Endothelial cell of umbilical vein (primary cell): ENCODE data around the gene RPP40. TPM values are rescaled to one million over a fixed set of nuclear protein-coding genes. Genes with fewer than 3 reads are reported as not detected.

Source experiments
- BruUV-seq: library from RNA; stranded (reverse); fragments of 400-500 nt; replicated peaks from 2 replicates; lab custom pipeline; 2021; lab: Mats Ljungman, UMichigan
- CTCF ChIA-PET: fragments of 300-600, 350-600 bp; sonication (Branson Sonifier 250); formaldehyde crosslinking; loops from one replicate; lab custom pipeline; 2021; ENCODE audit warnings: antibody characterized with exemption, inconsistent platforms; lab: Charles Lee
- POLR2A ChIA-PET: fragments of 300-600, 350-600 bp; sonication (Branson Sonifier 250); formaldehyde crosslinking; loops from one replicate; lab custom pipeline; 2021; ENCODE audit warnings: antibody characterized with exemption, inconsistent platforms; lab: Charles Lee
- DNase-seq: peaks from one replicate; pipeline ENCODE4 v3.0.0-alpha.2; 2011; ENCODE audit warnings: low read depth, low spot score
- FAIRE-seq: peaks from 2 replicates; lab custom pipeline; 2011; peaks lifted over from hg19 to GRCh38; lab: Jason Lieb, UNC
- H2AFZ ChIP-seq: 2 replicates; pipeline ENCODE4 v1.6.0; 2012; ENCODE audit warnings: low read depth, low read length, control low read depth, inconsistent platforms
- H3K27ac ChIP-seq: 2 replicates; pipeline ENCODE4 v1.5.1; 2011; ENCODE audit warnings: low read depth, mild to moderate bottlenecking, control low read depth, low read length, moderate library complexity; ENCODE audit not compliant: insufficient read depth
- H3K27me3 ChIP-seq, 2 experiments: 2 replicates each; pipeline versions ENCODE4 v1.6.0 to v1.6.1; 2011; ENCODE audit warnings: low read length in 2 of 2, mixed read lengths in 1 of 2; ENCODE audit not compliant: control insufficient read depth in 2 of 2, insufficient read depth in 2 of 2
- H3K36me3 ChIP-seq, 2 experiments: 2 replicates in 1 of 2; 3 replicates in 1 of 2; pipeline ENCODE4 v1.5.1; 2011; ENCODE audit warnings: low read length in 2 of 2, mild to moderate bottlenecking in 1 of 2, moderate library complexity in 1 of 2; ENCODE audit not compliant: control insufficient read depth in 2 of 2, insufficient read depth in 2 of 2; ENCODE audit errors: extremely low read depth in 1 of 2
- H3K4me1 ChIP-seq: 3 replicates; pipeline ENCODE4 v1.5.1; 2011; ENCODE audit warnings: mild to moderate bottlenecking, low read length; ENCODE audit not compliant: control insufficient read depth, insufficient read depth; ENCODE audit errors: extremely low read depth
- H3K4me2 ChIP-seq: 2 replicates; pipeline ENCODE4 v1.6.1; 2011; ENCODE audit warnings: low read length, control low read depth, mixed read lengths; ENCODE audit not compliant: insufficient read depth
- H3K4me3 ChIP-seq, 3 experiments: fragments of 200-600 bp in 1 of 3; sonication (generic), shearing (Covaris generic) in 1 of 3; replicated peaks in 1 of 3; 2 replicates each; pipeline ENCODE4 v1.5.1; 2011 to 2016; ENCODE audit warnings: control low read depth in 3 of 3, low read length in 3 of 3, mild to moderate bottlenecking in 2 of 3, inconsistent platforms in 1 of 3, low read depth in 1 of 3, moderate library complexity in 1 of 3; ENCODE audit not compliant: insufficient read depth in 1 of 3
- H3K79me2 ChIP-seq: 2 replicates; pipeline ENCODE4 v1.6.0; 2012; ENCODE audit warnings: low read length, inconsistent platforms; ENCODE audit not compliant: control insufficient read depth, insufficient read depth
- H3K9ac ChIP-seq: replicated peaks from 2 replicates; pipeline ENCODE3; 2011; ENCODE audit warnings: low read length, control low read depth; ENCODE audit not compliant: insufficient read depth; ENCODE audit errors: extremely low read depth
- H3K9me1 ChIP-seq: replicated peaks from 3 replicates; pipeline ENCODE4 v1.6.0; 2011; ENCODE audit warnings: mild to moderate bottlenecking, low read length; ENCODE audit not compliant: control insufficient read depth, insufficient read depth; ENCODE audit errors: extremely low read depth
- H3K9me3 ChIP-seq: replicated peaks from 2 replicates; pipeline ENCODE4 v1.5.1; 2012; ENCODE audit warnings: low read length, inconsistent platforms; ENCODE audit not compliant: control insufficient read depth, insufficient read depth
- H4K20me1 ChIP-seq: replicated peaks from 2 replicates; pipeline ENCODE3; 2011; ENCODE audit warnings: mild to moderate bottlenecking, low read length; ENCODE audit not compliant: control insufficient read depth, insufficient read depth; ENCODE audit errors: extremely low read depth
- EZH2 ChIP-seq: IDR thresholded peaks from 2 replicates; pipeline ENCODE4 v1.6.1; 2012; ENCODE audit warnings: borderline replicate concordance, low read depth, mild to moderate bottlenecking, moderate library complexity, low read length, inconsistent platforms; ENCODE audit not compliant: severe bottlenecking
- FOS ChIP-seq: IDR thresholded peaks from 2 replicates; pipeline ENCODE4 v1.6.1; 2011; ENCODE audit warnings: mild to moderate bottlenecking, low read length, moderate library complexity, borderline replicate concordance; ENCODE audit not compliant: insufficient read depth
- GATA2 ChIP-seq: IDR thresholded peaks from 2 replicates; pipeline ENCODE4 v1.7.0; 2011; ENCODE audit warnings: low read depth, mild to moderate bottlenecking, moderate library complexity, mixed read lengths, low read length; ENCODE audit not compliant: insufficient read length, insufficient read depth
- JUN ChIP-seq: IDR thresholded peaks from 2 replicates; pipeline ENCODE4 v1.6.1; 2011; ENCODE audit warnings: borderline replicate concordance, low read depth; ENCODE audit not compliant: insufficient read length, insufficient read depth
- MAX ChIP-seq: IDR thresholded peaks from 2 replicates; pipeline ENCODE4 v1.6.1; 2011; ENCODE audit not compliant: insufficient read depth, insufficient read length
- MYC ChIP-seq: IDR thresholded peaks from one replicate; pipeline ENCODE4 v1.6.1; 2011; ENCODE audit warnings: mild to moderate bottlenecking, low read depth, low read length
- POLR2A ChIP-seq: IDR thresholded peaks from 2 replicates; pipeline ENCODE4 v1.6.1; 2012; ENCODE audit warnings: low read depth, mild to moderate bottlenecking, control low read depth, low read length
- POLR2AphosphoS5 ChIP-seq: IDR thresholded peaks from 2 replicates; pipeline ENCODE4 v1.6.1; 2012; ENCODE audit warnings: low read depth, mild to moderate bottlenecking, control low read depth, low read length, moderate library complexity; ENCODE audit not compliant: insufficient read depth
- dilution Hi-C: fragments of 300-500 bp; cut with MboI; formaldehyde crosslinking; loops from one replicate; pipeline ENCODE4 v1.15.0; 2019; ENCODE audit warnings: low sequenced_read_pairs; ENCODE audit not compliant: extremely low pct_ligation_motif_present
- intact Hi-C: fragments of 100-400 bp; cut with micrococcal nuclease; formaldehyde crosslinking; loops from one replicate; pipeline ENCODE4 v1.10.0; 2022
- polyA plus RNA-seq, 4 experiments: library from polyadenylated mRNA; depleted of rRNA in 3 of 4; stranded (reverse) in 3 of 4; unstranded in 1 of 4; fragments of >200 nt; gene quantifications; 2 replicates each; pipeline versions ENCODE4 v1.2.1 to v1.2.3, GENCODE V29; 2011 to 2012; ENCODE audit warnings: missing spikeins in 1 of 4
- total RNA-seq: library from RNA; stranded (reverse); gene quantifications from 2 replicates; pipeline ENCODE4 v1.2.3, GENCODE V29; 2021
- TF ChIP-seq, protein P1 (sequence below), 2 donors: IDR thresholded peaks; 1 replicate in 1 of 2; 2 replicates in 1 of 2; pipeline ENCODE4 v1.5.1; 2011; ENCODE audit warnings: low read length in 2 of 2, mild to moderate bottlenecking in 2 of 2, moderate library complexity in 2 of 2, control low read depth in 1 of 2, inconsistent platforms in 1 of 2, low read depth in 1 of 2; ENCODE audit not compliant: insufficient read depth in 1 of 2; ENCODE audit errors: extremely low read depth in 1 of 2

The RPP40 gene
- total and polyA plus RNA-seq, 2 donors (not counting 3 experiments of a cell fraction or from before 2014, with no cell fraction given) = 10.2 to 15.3 TPM

DNA sequence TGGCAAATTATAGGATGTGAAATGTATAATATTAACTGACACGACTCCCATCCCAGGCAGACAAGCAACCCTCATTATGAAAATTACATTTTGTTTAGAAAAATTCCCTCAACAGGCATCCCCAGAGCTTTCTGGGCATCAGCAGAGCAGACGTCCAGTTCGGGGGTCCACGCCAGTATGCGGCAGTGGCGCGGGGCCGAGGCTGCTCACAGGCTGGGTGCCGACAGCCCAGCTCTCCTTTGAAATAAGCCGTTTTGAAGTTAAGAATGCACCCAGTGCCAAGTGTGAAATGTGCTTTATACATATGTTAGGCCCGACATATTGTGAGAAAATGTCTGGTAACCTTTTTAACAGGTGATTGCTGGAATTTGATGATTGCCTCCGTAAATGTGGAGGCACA lies 50.4 kb downstream of the RPP40 start:
- H3K9me1 ChIP-seq = no peaks in the 10 kb centered on the region
- no peaks in the 10 kb centered on the region for H3K79me2 ChIP-seq
- intact Hi-C loops (no loop called here), dilution Hi-C loops (no loop called here)
- no peak overlapping the region for H3K4me2 ChIP-seq
- H3K9ac ChIP-seq = no peak overlapping the region
- H3K27ac ChIP-seq = no peak overlapping the region
- CTCF ChIA-PET = interaction anchor here (0.5 to 0.6 kb wide), 2 partner anchors 237 to 384 kb away, joined by 3 to 4 read pairs; no protein-coding TSS in a partner anchor
- TF ChIP-seq FOS (no peak), JUN (no peak), EZH2 (no peak), GATA2 (no peak), MAX (no peak), MYC (no peak), POLR2A (no peak), POLR2AphosphoS5 (no peak)
- TF ChIP-seq, protein P1, sequence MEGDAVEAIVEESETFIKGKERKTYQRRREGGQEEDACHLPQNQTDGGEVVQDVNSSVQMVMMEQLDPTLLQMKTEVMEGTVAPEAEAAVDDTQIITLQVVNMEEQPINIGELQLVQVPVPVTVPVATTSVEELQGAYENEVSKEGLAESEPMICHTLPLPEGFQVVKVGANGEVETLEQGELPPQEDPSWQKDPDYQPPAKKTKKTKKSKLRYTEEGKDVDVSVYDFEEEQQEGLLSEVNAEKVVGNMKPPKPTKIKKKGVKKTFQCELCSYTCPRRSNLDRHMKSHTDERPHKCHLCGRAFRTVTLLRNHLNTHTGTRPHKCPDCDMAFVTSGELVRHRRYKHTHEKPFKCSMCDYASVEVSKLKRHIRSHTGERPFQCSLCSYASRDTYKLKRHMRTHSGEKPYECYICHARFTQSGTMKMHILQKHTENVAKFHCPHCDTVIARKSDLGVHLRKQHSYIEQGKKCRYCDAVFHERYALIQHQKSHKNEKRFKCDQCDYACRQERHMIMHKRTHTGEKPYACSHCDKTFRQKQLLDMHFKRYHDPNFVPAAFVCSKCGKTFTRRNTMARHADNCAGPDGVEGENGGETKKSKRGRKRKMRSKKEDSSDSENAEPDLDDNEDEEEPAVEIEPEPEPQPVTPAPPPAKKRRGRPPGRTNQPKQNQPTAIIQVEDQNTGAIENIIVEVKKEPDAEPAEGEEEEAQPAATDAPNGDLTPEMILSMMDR (IDR thresholded peaks at IDR 0.05; ENCODE audit: extremely low read depth in 1 of 2, insufficient read depth in 1 of 2, low read depth in 1 of 2, low read length in 2 of 2) = no peak
- no peak overlapping the region for H3K4me3 ChIP-seq
- FAIRE-seq (no peak), DNase-seq (no peak)
- POLR2A ChIA-PET = no interaction called here
- no TSS peak for BruUV-seq
- H3K36me3 ChIP-seq = no peaks in the 10 kb centered on the region
- H3K27me3 ChIP-seq = no peaks in the 10 kb centered on the region
- H2AFZ ChIP-seq = no peak overlapping the region
- no peaks in the 10 kb centered on the region for H3K9me3 ChIP-seq
- no peaks in the 10 kb centered on the region for H4K20me1 ChIP-seq
- H3K4me1 ChIP-seq = no peaks in the 10 kb centered on the region
